OCI-LY3 (cell line): ENCODE measurements around the gene ZFTA.

Source experiments
- CTCF ChIP-seq: fragments of 200-600, 300-600 bp; sonication (generic); IDR thresholded peaks from 2 replicates; pipeline ENCODE4 v1.5.1; 2014; ENCODE audit warnings: antibody characterized with exemption, low read length, low read depth
- EZH2phosphoT487 ChIP-seq: fragments of 200-600 bp; shearing (Covaris generic); IDR thresholded peaks from 2 replicates; pipeline ENCODE4 v1.6.1; 2018; ENCODE audit warnings: antibody characterized with exemption, mixed run types, low read depth

DNA sequence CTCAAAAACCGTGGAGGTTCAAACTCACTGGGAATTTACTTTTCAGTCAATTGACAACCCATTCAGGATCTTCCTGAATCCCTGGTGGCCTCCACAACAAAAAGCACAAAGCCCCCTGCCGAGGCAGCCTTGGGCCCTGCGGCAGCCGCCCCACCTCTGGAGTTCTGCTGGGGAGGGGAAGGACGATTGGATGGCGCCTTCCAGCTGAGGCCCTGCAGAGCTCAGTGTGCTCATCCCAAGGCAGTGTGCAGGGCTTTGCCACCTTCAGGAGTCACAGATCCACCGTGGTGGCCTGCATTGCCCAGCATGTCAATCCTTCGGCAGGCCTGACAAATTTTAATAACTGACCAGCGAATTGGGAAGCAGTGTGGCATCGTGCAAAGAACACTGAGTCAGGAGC, 7.4 kb downstream of the ZFTA start:
- TF ChIP-seq CTCF (no peak), EZH2phosphoT487 (no peak)
